Liver (tissue), 3 donors: ENCODE data around the gene BCR.

ENCODE experiments used
- CTCF ChIP-seq: fragments of 150-350 bp; IDR thresholded peaks from 2 replicates; pipeline ENCODE4 v1.5.1; 2017; ENCODE audit warnings: improper control_type of control experiment, low read depth, low read length; ENCODE audit not compliant: missing input control
- NR2F2 ChIP-seq: IDR thresholded peaks from 2 replicates; pipeline ENCODE4 v1.6.1; 2016; ENCODE audit warnings: antibody characterized with exemption
- RAD21 ChIP-seq, 2 donors: IDR thresholded peaks; 2 replicates each; pipeline ENCODE4 v1.6.1; 2016; ENCODE audit warnings: antibody characterized with exemption in 2 of 2, mild to moderate bottlenecking in 2 of 2
- donor health status: healthy.
- donor health status: healthy.

GRCh38 chr22:23351321-23351720, 171.0 kb downstream of the BCR start:
- no peak for TF ChIP-seq CTCF
- no peak for TF ChIP-seq RAD21 (IDR thresholded peaks at IDR 0.05)
- TF ChIP-seq NR2F2: no peak
